ENCODE results near the gene GALNT2.

- TF ChIP-seq ZBTB33 (IDR thresholded peaks at IDR 0.05), result no peak
- TF ChIP-seq, protein P1, sequence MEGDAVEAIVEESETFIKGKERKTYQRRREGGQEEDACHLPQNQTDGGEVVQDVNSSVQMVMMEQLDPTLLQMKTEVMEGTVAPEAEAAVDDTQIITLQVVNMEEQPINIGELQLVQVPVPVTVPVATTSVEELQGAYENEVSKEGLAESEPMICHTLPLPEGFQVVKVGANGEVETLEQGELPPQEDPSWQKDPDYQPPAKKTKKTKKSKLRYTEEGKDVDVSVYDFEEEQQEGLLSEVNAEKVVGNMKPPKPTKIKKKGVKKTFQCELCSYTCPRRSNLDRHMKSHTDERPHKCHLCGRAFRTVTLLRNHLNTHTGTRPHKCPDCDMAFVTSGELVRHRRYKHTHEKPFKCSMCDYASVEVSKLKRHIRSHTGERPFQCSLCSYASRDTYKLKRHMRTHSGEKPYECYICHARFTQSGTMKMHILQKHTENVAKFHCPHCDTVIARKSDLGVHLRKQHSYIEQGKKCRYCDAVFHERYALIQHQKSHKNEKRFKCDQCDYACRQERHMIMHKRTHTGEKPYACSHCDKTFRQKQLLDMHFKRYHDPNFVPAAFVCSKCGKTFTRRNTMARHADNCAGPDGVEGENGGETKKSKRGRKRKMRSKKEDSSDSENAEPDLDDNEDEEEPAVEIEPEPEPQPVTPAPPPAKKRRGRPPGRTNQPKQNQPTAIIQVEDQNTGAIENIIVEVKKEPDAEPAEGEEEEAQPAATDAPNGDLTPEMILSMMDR (IDR thresholded peaks at IDR 0.05; ENCODE audit: low read depth, low read length, missing input control), result no peak
- TF ChIP-seq, protein P2, sequence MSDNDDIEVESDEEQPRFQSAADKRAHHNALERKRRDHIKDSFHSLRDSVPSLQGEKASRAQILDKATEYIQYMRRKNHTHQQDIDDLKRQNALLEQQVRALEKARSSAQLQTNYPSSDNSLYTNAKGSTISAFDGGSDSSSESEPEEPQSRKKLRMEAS (IDR thresholded peaks at IDR 0.05), result no peak
- no peak for TF ChIP-seq FOXA2 (IDR thresholded peaks at IDR 0.05)
- TF ChIP-seq REST (IDR thresholded peaks at IDR 0.05), result no peak
- TF ChIP-seq SP1 (IDR thresholded peaks at IDR 0.05), result no peak
- TF ChIP-seq RAD21 (IDR thresholded peaks at IDR 0.05), result no peak
- TF ChIP-seq EGR1 (IDR thresholded peaks at IDR 0.05; ENCODE audit: low read depth in 2 of 2), result no peak
- TF ChIP-seq JUND (IDR thresholded peaks at IDR 0.05), result no peak
- no peak for TF ChIP-seq TAF1 (conservative IDR thresholded peaks at IDR 0.05)
- no peak for TF ChIP-seq NR2F2 (IDR thresholded peaks at IDR 0.05)
- TF ChIP-seq HNF4A (conservative IDR thresholded peaks at IDR 0.05), result no peak
- TF ChIP-seq YY1 (IDR thresholded peaks at IDR 0.05), result no peak
Observed at GRCh38 chr1:230265200-230266115, 198.4 kb downstream of the GALNT2 start.
